SIG-M5 treated with dmso at 0.1 percent for 504 hours (cell line): ENCODE results near the gene AEBP2.

Experiments
- DNase-seq: peaks from one replicate; lab custom pipeline; 2025; ENCODE audit not compliant: unreplicated experiment; lab: John Stamatoyannopoulos, UW

AEBP2 gene

GRCh38 chr12:19498099-19498498 is 58.8 kb downstream of the AEBP2 start:
- no peak for DNase-seq

GRCh38 chr12:19499030-19499429 is 59.7 kb downstream of the AEBP2 start:
- no peak for DNase-seq

DNA sequence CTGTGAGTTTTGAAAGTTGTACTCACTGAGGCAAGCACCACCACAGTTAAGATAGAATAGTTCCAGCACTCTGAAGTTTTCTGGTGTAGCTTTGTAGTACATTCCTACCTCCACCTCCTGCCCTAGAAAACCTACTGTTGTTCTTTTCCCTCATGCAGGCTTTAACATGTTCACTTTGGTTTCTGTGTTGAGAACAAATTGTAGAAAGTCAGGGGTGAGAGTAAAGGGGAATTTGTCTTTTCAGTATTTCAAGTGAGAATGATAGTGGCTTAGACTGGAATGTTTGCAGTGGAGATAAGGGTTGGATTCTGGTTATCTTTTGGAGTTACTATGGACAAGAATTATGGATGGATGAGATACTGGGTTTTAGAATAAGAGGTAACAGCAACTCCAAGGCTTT is 67.2 kb downstream of the AEBP2 start:
- no peak for DNase-seq

- no peak for DNase-seq
Observed at GRCh38 chr12:19507823-19508222, 68.5 kb downstream of the AEBP2 start.

DNA sequence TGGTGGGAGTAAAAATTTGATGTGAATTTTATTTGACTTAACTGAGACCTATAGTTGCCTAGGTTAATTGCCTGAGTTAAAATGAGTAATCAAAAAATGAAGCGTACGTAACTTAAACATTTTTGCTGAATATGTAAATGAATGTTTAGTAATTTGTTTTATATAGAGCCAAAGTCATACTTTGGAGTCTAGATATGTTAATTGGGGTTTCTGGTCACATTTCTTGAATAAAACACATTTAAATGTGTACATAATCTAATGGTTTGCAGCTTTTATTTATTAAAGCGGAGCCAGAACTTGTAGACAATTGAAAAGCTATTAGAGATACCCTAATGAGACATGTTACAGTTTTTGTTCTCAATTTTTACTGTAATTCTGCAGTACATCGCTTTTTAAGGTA is 71.2 kb downstream of the AEBP2 start:
- no peak for DNase-seq

DNA sequence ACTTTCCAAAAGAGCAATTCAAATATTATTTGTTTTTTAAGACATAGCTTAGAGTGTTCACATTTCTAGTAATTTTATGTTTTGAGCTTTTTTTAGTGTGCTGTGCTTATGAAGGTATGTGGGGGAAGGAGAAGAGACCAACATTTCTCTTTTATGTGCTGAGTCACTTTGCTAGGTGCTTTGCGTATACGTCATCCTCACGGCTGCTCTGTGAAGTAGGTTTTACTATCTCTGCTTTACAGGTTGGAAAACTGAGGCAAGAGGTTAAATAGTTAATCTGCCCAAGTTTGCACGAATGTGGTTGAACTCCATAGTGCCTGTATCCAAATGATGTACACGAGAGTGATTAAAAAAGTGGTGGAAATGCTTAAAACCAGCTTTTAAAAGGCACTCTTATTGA is 75.9 kb downstream of the AEBP2 start:
- DNase-seq: no peak

DNA sequence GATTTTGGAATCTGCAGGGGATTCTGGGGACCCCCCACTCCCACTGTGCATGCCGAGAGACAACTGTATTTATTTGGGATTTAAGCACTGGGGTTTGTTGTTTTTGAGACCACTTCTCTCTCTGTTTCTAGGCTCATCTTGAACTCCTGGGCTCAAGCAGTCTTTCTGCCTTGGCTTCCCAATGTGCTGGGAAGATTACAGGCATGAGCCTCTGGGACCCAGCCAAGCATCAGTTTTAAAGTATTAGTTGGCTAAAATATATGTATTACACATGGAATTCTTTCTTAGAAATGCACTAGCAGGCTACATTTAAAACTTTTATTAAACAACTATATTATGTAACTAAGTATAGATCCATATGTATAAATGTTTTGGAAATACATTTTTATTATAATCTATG is 78.3 kb downstream of the AEBP2 start:
- DNase-seq: no peak

DNA sequence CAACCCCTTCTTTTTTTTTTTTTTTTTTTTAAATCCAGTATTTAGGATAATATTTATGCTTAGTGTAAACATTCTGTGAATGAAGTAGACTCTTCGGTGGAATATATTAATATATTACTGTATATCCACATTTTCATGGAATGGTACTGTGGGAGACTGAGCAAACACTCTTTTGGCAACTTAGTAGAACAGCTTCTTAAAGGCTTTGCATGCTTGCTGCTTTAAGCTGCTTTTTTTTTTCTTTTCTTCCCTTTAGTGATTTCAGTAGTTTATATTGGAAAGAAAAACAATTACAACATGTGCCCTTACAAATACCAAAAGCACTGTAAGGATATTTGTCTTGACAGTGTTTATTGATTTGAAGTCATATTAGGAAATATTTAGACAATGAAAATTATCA is 78.9 kb downstream of the AEBP2 start:
- no peak for DNase-seq

DNA sequence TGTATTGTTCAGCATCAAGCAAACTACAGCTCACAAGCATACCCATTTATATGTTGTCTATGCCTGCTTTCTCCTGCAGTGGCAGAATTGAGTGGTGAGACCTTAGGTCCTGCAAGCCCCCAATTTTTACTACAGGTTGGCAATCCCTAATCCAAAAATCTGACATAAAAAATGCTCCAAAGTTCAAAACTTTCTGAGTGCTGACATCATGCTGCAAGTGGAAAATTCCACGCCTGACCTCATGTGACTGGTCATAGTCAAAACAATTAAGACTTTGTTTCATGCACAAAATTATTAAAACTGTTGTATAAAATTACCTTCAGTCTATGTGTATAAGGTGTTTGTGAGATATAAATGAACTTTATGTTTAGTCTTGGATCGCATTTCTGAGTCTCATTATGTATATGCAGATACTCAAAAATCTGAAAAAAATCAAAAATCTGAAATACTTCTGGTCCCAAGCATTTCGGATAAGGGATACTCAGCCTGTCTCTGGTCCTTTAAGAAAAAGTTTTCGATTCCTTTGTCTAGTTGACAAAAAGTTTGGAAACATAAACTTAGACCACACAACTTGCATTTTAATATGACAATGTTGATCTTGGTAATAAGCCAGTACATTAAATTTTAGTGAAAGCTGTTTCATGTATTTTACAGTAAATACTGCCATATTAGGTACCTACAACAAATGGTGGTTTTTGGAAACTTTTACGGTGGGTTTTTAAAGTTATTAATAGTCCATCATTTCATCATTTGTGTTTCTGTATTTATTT is 81.5 kb downstream of the AEBP2 start:
- no peak for DNase-seq

- no peak for DNase-seq
Observed at GRCh38 chr12:19525274-19525673, 86.0 kb downstream of the AEBP2 start.

GRCh38 chr12:19527866-19528265 is 88.6 kb downstream of the AEBP2 start:
- no peak for DNase-seq

GRCh38 chr12:19528750-19529149 is 89.5 kb downstream of the AEBP2 start:
- DNase-seq: no peak

DNA sequence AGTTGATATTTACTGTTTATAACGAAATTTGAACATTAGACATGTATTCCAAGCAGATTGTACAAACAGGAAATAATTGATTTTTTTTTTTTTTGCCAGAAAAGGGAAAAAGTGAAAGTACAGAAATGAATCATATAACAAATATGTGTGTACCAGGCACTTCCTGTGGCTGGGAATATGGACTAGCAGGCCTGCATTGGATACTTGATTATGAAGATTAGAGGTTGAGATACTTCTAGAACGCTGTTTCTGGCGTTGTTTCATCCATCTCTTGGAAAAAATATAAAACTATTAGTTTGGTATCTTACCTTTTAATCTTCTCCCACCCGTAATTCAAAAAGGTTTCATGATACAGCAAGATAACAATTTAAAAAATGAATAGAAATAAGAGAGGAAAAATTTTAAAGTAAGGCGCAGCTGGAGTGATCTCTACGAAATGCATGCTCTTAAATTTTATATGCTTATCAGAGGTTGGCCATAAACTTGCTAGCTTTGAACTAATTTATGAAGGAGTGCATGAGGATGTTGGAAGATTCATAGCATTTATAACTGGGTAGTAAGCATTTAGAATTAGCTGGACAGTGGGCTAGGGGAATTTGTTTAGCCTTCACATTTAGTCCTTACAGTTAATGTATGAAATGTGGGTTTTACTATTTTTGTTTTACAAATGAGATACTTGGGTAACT is 90.8 kb downstream of the AEBP2 start:
- DNase-seq: no peak

- DNase-seq: no peak
Observed at GRCh38 chr12:19530637-19531023, 91.3 kb downstream of the AEBP2 start.

GRCh38 chr12:19533567-19533966 is 94.3 kb downstream of the AEBP2 start:
- no peak for DNase-seq

- DNase-seq: no peak
Observed at GRCh38 chr12:19539071-19539470, 99.8 kb downstream of the AEBP2 start.

DNA sequence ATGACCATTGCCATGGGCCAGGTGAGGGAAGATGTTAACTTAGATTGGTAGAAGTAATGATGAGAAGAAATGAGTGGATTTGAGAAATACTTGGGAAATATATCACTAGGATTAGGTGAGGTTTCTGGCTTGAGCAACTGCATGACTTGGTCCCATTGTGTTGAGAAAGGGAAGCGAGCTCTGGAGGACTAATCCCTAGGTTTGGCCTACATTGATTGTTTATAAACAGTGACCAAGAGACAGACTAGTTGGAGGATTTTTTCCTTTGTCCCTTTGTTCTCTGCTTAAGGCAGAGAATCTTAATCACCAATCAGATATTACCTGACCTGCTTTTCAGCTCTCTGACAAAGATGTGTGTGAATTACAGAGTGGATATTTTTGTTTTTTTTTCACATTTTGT is 100.5 kb downstream of the AEBP2 start:
- no peak for DNase-seq

DNA sequence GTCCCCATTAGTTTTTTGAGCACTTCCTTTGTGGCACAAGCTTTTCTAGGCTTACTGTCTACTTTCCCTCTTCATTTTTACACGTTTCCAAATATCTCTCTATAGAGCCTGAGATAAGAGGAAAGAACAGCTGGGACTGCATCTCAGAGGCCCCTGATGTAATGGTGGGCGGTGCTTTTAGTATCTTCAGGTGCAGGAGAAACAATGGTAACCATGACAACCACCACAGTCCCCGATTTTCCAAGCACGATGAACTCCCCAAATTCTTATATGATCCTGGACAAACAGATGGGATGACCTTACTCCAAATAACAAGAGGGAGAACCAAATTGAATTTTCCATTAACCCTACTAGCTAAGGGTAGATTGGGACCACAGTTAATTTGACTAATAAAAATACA is 103.3 kb downstream of the AEBP2 start:
- DNase-seq: no peak

DNA sequence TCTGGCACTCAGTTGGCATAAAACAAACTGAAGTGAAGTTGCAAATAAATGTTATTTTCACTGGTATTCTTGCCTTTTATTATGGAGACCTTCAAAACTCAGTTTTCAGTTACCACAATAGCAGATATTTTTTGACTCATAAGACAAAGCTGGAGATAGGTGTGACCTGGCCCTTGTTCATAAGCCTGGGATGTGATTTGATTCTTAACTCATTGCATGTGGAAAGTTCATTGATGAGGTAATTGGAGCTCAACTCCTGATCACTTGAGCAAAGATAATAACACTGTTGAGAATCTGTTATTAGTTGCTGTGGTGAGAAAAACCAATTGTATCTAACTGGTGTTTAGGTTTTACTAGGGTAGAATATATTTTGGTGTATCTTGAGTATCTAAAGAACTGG is 105.1 kb downstream of the AEBP2 start:
- no peak for DNase-seq

- no peak for DNase-seq
Observed at GRCh38 chr12:19545301-19545700, 106.0 kb downstream of the AEBP2 start.

- no peak for DNase-seq
Observed at GRCh38 chr12:19546027-19546426, 106.7 kb downstream of the AEBP2 start.

- no peak for DNase-seq
Observed at GRCh38 chr12:19546611-19547162, 107.4 kb downstream of the AEBP2 start.
